HepG2 (cell line): Measurements from ENCODE around the gene HLA-DMB. TPM values are rescaled to one million over a fixed set of nuclear protein-coding genes. Genes with fewer than 3 reads are reported as not detected.

Experiments used
- ARNT2 ChIP-seq: sonication (generic); formaldehyde crosslinking; IDR thresholded peaks from 2 replicates; pipeline ENCODE4 v1.8.0; 2022; ENCODE audit warnings: mild to moderate bottlenecking, low read depth, missing genetic modification reagents, moderate library complexity
- CEBPG ChIP-seq: IDR thresholded peaks from 2 replicates; pipeline ENCODE4 v1.6.1; 2016
- FOSL1 ChIP-seq: sonication (generic); formaldehyde crosslinking; IDR thresholded peaks from 2 replicates; pipeline ENCODE4 v1.9.0; 2021; ENCODE audit warnings: missing genetic modification reagents, borderline replicate concordance
- FOXJ3 ChIP-seq: sonication (generic); formaldehyde crosslinking; IDR thresholded peaks from 2 replicates; pipeline ENCODE4 v1.4.0; 2020; ENCODE audit warnings: missing genetic modification reagents, mild to moderate bottlenecking, borderline replicate concordance
- GZF1 ChIP-seq: sonication (generic); formaldehyde crosslinking; IDR thresholded peaks from 2 replicates; pipeline ENCODE4 v1.5.1; 2020; ENCODE audit warnings: mild to moderate bottlenecking, missing genetic modification reagents
- IKZF4 ChIP-seq: sonication (generic); formaldehyde crosslinking; IDR thresholded peaks from 2 replicates; pipeline ENCODE4 v1.5.1; 2020; ENCODE audit warnings: borderline replicate concordance, mild to moderate bottlenecking, low read depth, missing genetic modification reagents; ENCODE audit errors: not compliant biosample characterization
- KAT2B ChIP-seq: fragments of 150-350 bp; IDR thresholded peaks from 2 replicates; pipeline ENCODE4 v1.6.1; 2014; ENCODE audit warnings: low read depth, low read length, borderline replicate concordance
- MED8 ChIP-seq: sonication (generic); formaldehyde crosslinking; IDR thresholded peaks from 2 replicates; pipeline ENCODE4 v1.8.1; 2023; ENCODE audit warnings: mild to moderate bottlenecking, missing genetic modification reagents; ENCODE audit not compliant: insufficient replicate concordance
- NBN ChIP-seq: fragments of 450-650 bp; conservative IDR thresholded peaks from 2 replicates; pipeline ENCODE4 v1.6.1; 2017
- PAX8 ChIP-seq: sonication (generic); formaldehyde crosslinking; IDR thresholded peaks from 2 replicates; pipeline ENCODE4 v1.8.0; 2022; ENCODE audit warnings: mild to moderate bottlenecking, missing genetic modification reagents, borderline replicate concordance
- SAFB2 ChIP-seq: sonication (generic); formaldehyde crosslinking; IDR thresholded peaks from 2 replicates; pipeline ENCODE4 v1.5.1; 2020; ENCODE audit warnings: missing genetic modification reagents, low read depth, mild to moderate bottlenecking, borderline replicate concordance
- SALL1 ChIP-seq: sonication (generic); formaldehyde crosslinking; IDR thresholded peaks from 2 replicates; pipeline ENCODE4 v1.8.0; 2022; ENCODE audit warnings: mild to moderate bottlenecking, missing genetic modification reagents
- SMAD1 ChIP-seq: sonication (generic); formaldehyde crosslinking; IDR thresholded peaks from 2 replicates; pipeline ENCODE4 v1.4.0; 2020; ENCODE audit warnings: missing genetic modification reagents, low read depth, mild to moderate bottlenecking, borderline replicate concordance
- TARDBP ChIP-seq: sonication (generic); formaldehyde crosslinking; IDR thresholded peaks from 2 replicates; pipeline ENCODE4 v1.8.0; 2022; ENCODE audit warnings: mild to moderate bottlenecking, missing genetic modification reagents
- ZNF556 ChIP-seq: sonication (generic); formaldehyde crosslinking; IDR thresholded peaks from 2 replicates; pipeline ENCODE4 v1.4.0; 2020; ENCODE audit warnings: mild to moderate bottlenecking, missing genetic modification reagents, borderline replicate concordance
- ZNF879 ChIP-seq: sonication (generic); formaldehyde crosslinking; IDR thresholded peaks from 2 replicates; pipeline ENCODE4 v1.8.1; 2023; ENCODE audit warnings: missing genetic modification reagents
- polyA plus RNA-seq, 8 experiments: library from polyadenylated mRNA; depleted of rRNA in 3 of 8; stranded (reverse) in 7 of 8; unstranded in 1 of 8; fragments of >200 nt; fragmentation: Illumina TruSeq in 4 of 8; extraction: Trizol in 4 of 8; gene quantifications; 2 replicates each; pipeline versions ENCODE4 v1.2.1 to v1.2.3, GENCODE V29; 2011 to 2016; ENCODE audit warnings: low read depth in 4 of 8, missing spikeins in 1 of 8, mixed read lengths in 1 of 8; ENCODE audit not compliant: insufficient read depth in 1 of 8
- total RNA-seq, 5 experiments: library from RNA; depleted of rRNA; stranded (reverse); fragments of >200 nt; fragmentation: Illumina TruSeq; extraction: Trizol; gene quantifications; 2 replicates each; pipeline ENCODE4 v1.2.3, GENCODE V29; 2016; ENCODE audit warnings: low read depth in 1 of 5
- TF ChIP-seq, protein P1 (sequence below): IDR thresholded peaks from 2 replicates; pipeline ENCODE4 v1.6.1; 2016; ENCODE audit warnings: low read depth, borderline replicate concordance
- TF ChIP-seq, protein P2 (sequence below): sonication (generic); IDR thresholded peaks from 2 replicates; pipeline ENCODE4 v1.6.1; 2016; ENCODE audit warnings: low read depth, borderline replicate concordance
- TF ChIP-seq, protein P3 (sequence below): sonication (generic); formaldehyde crosslinking; IDR thresholded peaks from 2 replicates; pipeline ENCODE4 v1.5.0; 2020; ENCODE audit warnings: mild to moderate bottlenecking, missing genetic modification reagents
- TF ChIP-seq, protein P4 (sequence below): sonication (generic); formaldehyde crosslinking; IDR thresholded peaks from 2 replicates; pipeline ENCODE4 v1.4.0; 2020; ENCODE audit warnings: missing genetic modification reagents

HLA-DMB gene
- total and polyA plus RNA-seq, 2 of the 13 experiments (the other 11 are each of a cell fraction or from before 2014, with no cell fraction given), result not detected

DNA sequence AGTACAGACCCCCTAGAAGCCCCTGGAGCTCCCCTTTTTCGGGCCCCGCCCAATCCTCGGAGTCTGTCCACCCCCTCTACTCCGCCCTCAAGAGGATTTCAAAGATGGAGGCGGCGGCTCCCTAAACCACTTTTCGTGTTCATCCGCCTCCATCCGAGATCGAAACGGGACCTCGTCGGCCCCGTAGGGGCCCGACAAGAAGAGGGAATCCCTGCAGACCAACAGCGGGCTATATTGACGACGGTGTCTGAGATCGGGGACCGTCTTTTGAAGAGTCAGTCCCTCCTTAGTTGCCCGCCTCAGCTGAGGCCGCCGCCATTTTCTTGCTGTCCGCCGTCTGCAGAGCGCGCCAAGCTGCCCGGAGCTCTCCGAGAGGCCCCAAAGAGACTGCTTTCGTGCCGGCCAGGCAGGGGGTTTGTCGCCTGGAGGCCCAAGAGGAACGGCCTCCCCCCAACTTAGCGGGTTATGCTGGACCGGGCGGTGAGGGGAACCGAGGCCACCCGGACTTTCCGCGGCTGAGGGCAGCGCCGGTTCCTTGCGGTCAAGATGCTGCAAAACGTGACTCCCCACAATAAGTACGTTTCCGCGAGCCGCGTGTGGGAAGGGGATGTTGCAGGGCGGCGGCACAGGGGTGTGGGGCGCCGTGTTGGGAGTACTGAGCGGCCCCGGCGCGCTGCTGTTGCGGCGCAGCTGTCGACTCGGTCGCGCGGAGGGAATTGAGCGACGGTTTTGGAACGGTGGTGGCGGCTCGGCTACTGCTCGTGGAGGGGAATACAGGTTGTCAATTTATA is 31.7 kb upstream of the HLA-DMB start (continued):
- TF ChIP-seq PAX8 (CRISPR knock-in tag) (0 out of 2 replicates have a peak, but pooled peaks have one; percentile 27), SMAD1 (CRISPR knock-in tag) (peak; percentile 53; the same call in 1 of the 2 replicates), ZNF556 (CRISPR knock-in tag) (no peak), CEBPG (CRISPR knock-in tag) (no peak), SALL1 (0 out of 2 replicates have a peak, but pooled peaks have one; percentile 9), NBN (no peak), IKZF4 (no peak), KAT2B (no peak), ZNF879 (CRISPR knock-in tag) (0 out of 2 replicates have a peak, but pooled peaks have one; percentile 33), MED8 (CRISPR knock-in tag) (no peak), TARDBP (peak; percentile 20; the same call in 1 of the 2 replicates), FOSL1 (no peak), FOXJ3 (CRISPR knock-in tag) (no peak; the same call in 1 of the 2 replicates), SAFB2 (CRISPR knock-in tag) (no peak; the same call in 1 of the 2 replicates), GZF1 (CRISPR knock-in tag) (0 out of 2 replicates have a peak, but pooled peaks have one; percentile 21), ARNT2 (no peak)
- TF ChIP-seq, protein P1, sequence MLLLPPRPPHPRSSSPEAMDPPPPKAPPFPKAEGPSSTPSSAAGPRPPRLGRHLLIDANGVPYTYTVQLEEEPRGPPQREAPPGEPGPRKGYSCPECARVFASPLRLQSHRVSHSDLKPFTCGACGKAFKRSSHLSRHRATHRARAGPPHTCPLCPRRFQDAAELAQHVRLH, result peak; percentile 7; the same call in 1 of the 2 replicates
- TF ChIP-seq, protein P2, sequence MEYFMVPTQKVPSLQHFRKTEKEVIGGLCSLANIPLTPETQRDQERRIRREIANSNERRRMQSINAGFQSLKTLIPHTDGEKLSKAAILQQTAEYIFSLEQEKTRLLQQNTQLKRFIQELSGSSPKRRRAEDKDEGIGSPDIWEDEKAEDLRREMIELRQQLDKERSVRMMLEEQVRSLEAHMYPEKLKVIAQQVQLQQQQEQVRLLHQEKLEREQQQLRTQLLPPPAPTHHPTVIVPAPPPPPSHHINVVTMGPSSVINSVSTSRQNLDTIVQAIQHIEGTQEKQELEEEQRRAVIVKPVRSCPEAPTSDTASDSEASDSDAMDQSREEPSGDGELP, result peak; percentile 44; the same call in 1 of the 2 replicates
- TF ChIP-seq, protein P3, sequence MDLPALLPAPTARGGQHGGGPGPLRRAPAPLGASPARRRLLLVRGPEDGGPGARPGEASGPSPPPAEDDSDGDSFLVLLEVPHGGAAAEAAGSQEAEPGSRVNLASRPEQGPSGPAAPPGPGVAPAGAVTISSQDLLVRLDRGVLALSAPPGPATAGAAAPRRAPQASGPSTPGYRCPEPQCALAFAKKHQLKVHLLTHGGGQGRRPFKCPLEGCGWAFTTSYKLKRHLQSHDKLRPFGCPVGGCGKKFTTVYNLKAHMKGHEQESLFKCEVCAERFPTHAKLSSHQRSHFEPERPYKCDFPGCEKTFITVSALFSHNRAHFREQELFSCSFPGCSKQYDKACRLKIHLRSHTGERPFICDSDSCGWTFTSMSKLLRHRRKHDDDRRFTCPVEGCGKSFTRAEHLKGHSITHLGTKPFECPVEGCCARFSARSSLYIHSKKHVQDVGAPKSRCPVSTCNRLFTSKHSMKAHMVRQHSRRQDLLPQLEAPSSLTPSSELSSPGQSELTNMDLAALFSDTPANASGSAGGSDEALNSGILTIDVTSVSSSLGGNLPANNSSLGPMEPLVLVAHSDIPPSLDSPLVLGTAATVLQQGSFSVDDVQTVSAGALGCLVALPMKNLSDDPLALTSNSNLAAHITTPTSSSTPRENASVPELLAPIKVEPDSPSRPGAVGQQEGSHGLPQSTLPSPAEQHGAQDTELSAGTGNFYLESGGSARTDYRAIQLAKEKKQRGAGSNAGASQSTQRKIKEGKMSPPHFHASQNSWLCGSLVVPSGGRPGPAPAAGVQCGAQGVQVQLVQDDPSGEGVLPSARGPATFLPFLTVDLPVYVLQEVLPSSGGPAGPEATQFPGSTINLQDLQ (CRISPR knock-in tag), result no peak
- TF ChIP-seq, protein P4, sequence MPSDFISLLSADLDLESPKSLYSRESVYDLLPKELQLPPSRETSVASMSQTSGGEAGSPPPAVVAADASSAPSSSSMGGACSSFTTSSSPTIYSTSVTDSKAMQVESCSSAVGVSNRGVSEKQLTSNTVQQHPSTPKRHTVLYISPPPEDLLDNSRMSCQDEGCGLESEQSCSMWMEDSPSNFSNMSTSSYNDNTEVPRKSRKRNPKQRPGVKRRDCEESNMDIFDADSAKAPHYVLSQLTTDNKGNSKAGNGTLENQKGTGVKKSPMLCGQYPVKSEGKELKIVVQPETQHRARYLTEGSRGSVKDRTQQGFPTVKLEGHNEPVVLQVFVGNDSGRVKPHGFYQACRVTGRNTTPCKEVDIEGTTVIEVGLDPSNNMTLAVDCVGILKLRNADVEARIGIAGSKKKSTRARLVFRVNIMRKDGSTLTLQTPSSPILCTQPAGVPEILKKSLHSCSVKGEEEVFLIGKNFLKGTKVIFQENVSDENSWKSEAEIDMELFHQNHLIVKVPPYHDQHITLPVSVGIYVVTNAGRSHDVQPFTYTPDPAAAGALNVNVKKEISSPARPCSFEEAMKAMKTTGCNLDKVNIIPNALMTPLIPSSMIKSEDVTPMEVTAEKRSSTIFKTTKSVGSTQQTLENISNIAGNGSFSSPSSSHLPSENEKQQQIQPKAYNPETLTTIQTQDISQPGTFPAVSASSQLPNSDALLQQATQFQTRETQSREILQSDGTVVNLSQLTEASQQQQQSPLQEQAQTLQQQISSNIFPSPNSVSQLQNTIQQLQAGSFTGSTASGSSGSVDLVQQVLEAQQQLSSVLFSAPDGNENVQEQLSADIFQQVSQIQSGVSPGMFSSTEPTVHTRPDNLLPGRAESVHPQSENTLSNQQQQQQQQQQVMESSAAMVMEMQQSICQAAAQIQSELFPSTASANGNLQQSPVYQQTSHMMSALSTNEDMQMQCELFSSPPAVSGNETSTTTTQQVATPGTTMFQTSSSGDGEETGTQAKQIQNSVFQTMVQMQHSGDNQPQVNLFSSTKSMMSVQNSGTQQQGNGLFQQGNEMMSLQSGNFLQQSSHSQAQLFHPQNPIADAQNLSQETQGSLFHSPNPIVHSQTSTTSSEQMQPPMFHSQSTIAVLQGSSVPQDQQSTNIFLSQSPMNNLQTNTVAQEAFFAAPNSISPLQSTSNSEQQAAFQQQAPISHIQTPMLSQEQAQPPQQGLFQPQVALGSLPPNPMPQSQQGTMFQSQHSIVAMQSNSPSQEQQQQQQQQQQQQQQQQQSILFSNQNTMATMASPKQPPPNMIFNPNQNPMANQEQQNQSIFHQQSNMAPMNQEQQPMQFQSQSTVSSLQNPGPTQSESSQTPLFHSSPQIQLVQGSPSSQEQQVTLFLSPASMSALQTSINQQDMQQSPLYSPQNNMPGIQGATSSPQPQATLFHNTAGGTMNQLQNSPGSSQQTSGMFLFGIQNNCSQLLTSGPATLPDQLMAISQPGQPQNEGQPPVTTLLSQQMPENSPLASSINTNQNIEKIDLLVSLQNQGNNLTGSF (CRISPR knock-in tag), result no peak; the same call in 1 of the 2 replicates
